Measurements from ENCODE around the gene PEAK1.

PEAK1 gene

DNA sequence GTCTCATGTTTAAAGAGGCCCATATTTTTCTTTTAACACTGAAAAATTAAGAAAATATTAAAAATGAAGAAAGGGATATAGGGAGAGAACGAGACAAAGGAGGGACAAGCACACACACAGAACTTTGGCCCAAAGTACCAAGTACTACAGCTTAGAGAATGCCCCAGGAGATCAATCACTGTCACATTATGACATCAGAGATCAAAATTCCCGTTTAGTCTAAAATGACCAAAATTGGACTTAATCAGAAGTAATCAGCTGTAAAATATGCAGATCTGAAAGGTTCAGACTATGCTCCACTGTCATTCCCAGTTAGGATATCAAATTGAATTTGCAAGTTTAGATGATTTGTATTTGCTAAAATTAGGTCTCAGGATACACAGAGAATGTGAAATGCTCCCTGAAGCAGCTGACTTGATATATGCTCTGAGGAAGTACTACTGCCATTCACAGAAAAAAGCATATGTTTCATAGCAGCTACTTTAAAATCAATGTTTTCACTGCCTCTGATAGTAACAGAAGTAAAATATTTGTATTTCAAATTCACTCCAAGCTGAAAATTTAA is 123.0 kb downstream of the PEAK1 start:
- TF ChIP-seq, protein P1, sequence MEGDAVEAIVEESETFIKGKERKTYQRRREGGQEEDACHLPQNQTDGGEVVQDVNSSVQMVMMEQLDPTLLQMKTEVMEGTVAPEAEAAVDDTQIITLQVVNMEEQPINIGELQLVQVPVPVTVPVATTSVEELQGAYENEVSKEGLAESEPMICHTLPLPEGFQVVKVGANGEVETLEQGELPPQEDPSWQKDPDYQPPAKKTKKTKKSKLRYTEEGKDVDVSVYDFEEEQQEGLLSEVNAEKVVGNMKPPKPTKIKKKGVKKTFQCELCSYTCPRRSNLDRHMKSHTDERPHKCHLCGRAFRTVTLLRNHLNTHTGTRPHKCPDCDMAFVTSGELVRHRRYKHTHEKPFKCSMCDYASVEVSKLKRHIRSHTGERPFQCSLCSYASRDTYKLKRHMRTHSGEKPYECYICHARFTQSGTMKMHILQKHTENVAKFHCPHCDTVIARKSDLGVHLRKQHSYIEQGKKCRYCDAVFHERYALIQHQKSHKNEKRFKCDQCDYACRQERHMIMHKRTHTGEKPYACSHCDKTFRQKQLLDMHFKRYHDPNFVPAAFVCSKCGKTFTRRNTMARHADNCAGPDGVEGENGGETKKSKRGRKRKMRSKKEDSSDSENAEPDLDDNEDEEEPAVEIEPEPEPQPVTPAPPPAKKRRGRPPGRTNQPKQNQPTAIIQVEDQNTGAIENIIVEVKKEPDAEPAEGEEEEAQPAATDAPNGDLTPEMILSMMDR (IDR thresholded peaks at IDR 0.05; ENCODE audit: low read depth, low read length) = no peak
- DNase-seq (ENCODE audit: extremely low read depth, low read depth) = no peak

GRCh38 chr15:77295446-77295845 is 124.5 kb downstream of the PEAK1 start:
- TF ChIP-seq, protein P1 (IDR thresholded peaks at IDR 0.05; ENCODE audit: low read depth, low read length) = no peak
- no peak for DNase-seq (ENCODE audit: extremely low read depth, low read depth)

- no peak for DNase-seq (ENCODE audit: extremely low read depth, low read depth)
- TF ChIP-seq, protein P1 (IDR thresholded peaks at IDR 0.05; ENCODE audit: low read depth, low read length) = no peak
These were observed 126.8 kb downstream of the PEAK1 start for GRCh38 chr15:77292969-77293558.

GRCh38 chr15:77291107-77291506 is 128.8 kb downstream of the PEAK1 start:
- DNase-seq (ENCODE audit: extremely low read depth, low read depth) = no peak
- TF ChIP-seq, protein P1 (IDR thresholded peaks at IDR 0.05; ENCODE audit: low read depth, low read length) = no peak

DNA sequence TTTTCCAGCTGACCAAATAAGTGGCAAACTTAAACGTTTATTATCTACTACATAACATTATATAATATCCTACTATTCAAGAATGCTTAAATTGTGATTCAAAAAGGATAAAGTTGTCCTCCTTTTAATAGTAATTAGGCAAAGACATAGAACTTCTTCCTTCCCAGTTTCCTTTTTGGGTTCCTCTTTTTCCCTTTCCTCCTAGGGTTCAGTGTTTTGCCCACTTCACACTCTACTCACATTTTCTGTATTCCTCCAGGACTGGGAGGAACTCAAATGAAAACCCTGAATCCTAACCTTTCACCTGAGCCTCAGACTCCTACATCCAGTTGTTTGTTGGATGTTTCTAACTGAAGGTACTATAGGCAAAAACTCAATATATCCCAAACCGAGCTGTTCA is 132.5 kb downstream of the PEAK1 start:
- no peak for DNase-seq (ENCODE audit: extremely low read depth, low read depth)
- TF ChIP-seq, protein P1 (IDR thresholded peaks at IDR 0.05; ENCODE audit: low read depth, low read length) = no peak

DNA sequence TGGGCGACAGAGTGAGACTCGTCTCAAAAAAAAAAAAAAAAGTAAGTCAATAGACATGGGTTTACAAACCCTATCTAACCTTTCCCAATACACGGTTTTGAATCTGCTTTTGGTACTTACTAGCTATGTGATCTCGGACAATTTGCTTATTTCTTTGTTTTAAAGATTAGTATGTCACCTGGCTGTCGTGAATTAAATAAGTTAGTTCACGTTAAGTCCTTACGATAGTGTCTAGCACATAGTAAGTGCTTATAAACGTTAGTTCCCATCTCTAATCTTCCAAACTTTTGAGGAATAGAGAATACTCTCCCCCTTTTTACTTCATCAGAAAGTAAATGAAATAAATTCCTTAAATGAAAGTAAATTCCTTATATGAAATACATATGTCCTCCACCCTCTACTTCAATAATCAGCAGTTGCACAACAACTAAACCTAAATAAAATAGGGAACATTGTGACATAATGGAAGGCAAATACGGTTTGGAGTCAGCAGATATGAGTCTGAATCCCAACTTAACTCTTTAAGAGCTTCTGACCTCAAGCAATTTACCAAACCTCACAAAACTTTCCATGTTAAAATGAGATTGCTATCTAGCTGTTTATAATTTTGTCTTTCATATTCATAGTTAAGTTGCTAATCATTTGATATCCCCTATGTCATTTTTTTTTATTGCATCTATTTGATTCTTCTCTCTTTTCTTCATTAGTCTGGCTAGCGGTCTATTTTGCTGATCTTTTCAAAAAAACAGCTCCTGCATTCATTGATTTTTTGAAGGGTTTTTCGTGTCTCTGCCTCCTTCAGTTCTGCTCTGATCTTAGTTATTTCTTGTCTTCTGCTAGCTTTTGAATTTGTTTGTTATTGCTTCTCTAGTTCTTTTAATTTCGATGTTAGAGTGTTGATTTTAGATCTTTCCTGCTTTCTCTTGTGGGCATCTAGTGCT is 134.6 kb downstream of the PEAK1 start:
- TF ChIP-seq, protein P1 (IDR thresholded peaks at IDR 0.05; ENCODE audit: low read depth, low read length) = no peak
- no peak for DNase-seq (ENCODE audit: extremely low read depth, low read depth)

DNA sequence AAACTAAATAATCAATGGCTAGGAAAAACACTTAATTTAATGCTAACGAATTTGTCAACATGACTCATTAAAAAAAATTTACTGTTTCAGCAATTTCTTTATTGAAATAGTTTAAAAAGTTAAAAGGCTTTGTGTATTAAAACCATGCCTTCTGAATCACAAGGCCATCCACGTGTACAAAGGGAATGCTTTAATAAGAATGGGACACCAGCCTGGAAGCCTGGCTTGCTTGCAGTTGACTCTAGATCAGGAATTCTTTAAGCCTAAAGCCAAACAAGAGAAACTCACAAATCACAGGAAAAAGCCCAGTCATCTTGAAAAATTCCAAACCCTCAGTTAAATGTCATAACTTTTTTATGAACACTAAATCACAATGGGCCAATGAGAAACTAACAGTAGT is 137.6 kb downstream of the PEAK1 start:
- DNase-seq (ENCODE audit: extremely low read depth, low read depth) = peak; percentile 71
- TF ChIP-seq, protein P1 (IDR thresholded peaks at IDR 0.05; ENCODE audit: low read depth, low read length) = no peak
